Gastroesophageal sphincter (tissue), 4 donors: Measurements from ENCODE around the gene OSBPL1A. TPM values are rescaled to one million over a fixed set of nuclear protein-coding genes. Genes with fewer than 3 reads are reported as not detected.
A peak's percentile ranks its signal among the peaks of the same experiment; 100 is the strongest.

Source experiments
- ATAC-seq: fragments of 150-250 bp; one replicate; pipeline ENCODE4 v1.9.1; 2016; ENCODE audit warnings: mild to moderate bottlenecking, moderate library complexity
- H3K27ac ChIP-seq, 4 donors: fragments of 200-600 bp; sonication (generic) in 3 of 4; 1 replicate in 3 of 4; 2 replicates in 1 of 4; pipeline ENCODE4 v1.5.1; 2016 to 2019
- H3K27me3 ChIP-seq: fragments of 200-600 bp; sonication (generic); one replicate; pipeline ENCODE4 v1.5.1; 2019
- H3K36me3 ChIP-seq, 2 donors: fragments of 200-600 bp; sonication (generic); one replicate each; pipeline ENCODE4 v1.5.1; 2019; ENCODE audit warnings: control low read depth in 1 of 2
- H3K4me1 ChIP-seq, 3 donors: fragments of 200-600 bp; sonication (generic); 1 replicate in 2 of 3; 2 replicates in 1 of 3; pipeline ENCODE4 v1.5.1; 2016 to 2019; ENCODE audit warnings: control low read depth in 2 of 3
- H3K4me3 ChIP-seq, 2 donors: fragments of 200-600 bp; sonication (generic); one replicate each; pipeline ENCODE4 v1.5.1; 2019; ENCODE audit warnings: mild to moderate bottlenecking in 1 of 2, moderate library complexity in 1 of 2
- H3K9me3 ChIP-seq, 3 donors: fragments of 200-600 bp; sonication (generic); one replicate each; pipeline ENCODE4 v1.5.1; 2017 to 2019; ENCODE audit warnings: control low read depth in 2 of 3
- CTCF ChIP-seq, 4 experiments: fragments of 200-600 bp in 2 of 4; fragments of 450-650 bp in 2 of 4; sonication (generic) in 1 of 4; IDR thresholded peaks; one replicate each; pipeline ENCODE4 v1.5.1; 2017 to 2019; ENCODE audit warnings: antibody characterized with exemption in 4 of 4, mild to moderate bottlenecking in 2 of 4, moderate library complexity in 2 of 4
- EP300 ChIP-seq: sonication (generic); formaldehyde crosslinking; IDR thresholded peaks from one replicate; pipeline ENCODE4 v1.6.1; 2017; ENCODE audit warnings: antibody characterized with exemption, mild to moderate bottlenecking
- POLR2A ChIP-seq, 2 donors: fragments of 450-650 bp; IDR thresholded peaks; one replicate each; pipeline ENCODE4 v1.6.1; 2017; ENCODE audit warnings: antibody characterized with exemption in 2 of 2, mild to moderate bottlenecking in 2 of 2, moderate library complexity in 1 of 2
- POLR2AphosphoS5 ChIP-seq: sonication (generic); formaldehyde crosslinking; IDR thresholded peaks from one replicate; pipeline ENCODE4 v1.6.1; 2017; ENCODE audit warnings: antibody characterized with exemption
- WGBS, 2 donors: methylation state at CpG; one replicate each; pipeline ENCODE4 v1.1.5; 2018; ENCODE audit warnings: low coverage in 1 of 2; 5-methylcytosine and 5-hydroxymethylcytosine counted together
- total RNA-seq, 4 donors: library from RNA; depleted of rRNA; stranded (reverse); fragments of >200 nt; gene quantifications; one replicate each; pipeline ENCODE4 v1.1.0, GENCODE V29; 2016

The OSBPL1A gene
- total RNA-seq, 4 donors from 2014 or later = 97.1 to 120 (median 116) TPM

- no peak overlapping the region for H3K4me3 ChIP-seq
- ATAC-seq = no peak
- TF ChIP-seq EP300 = no peak
- TF ChIP-seq CTCF (IDR thresholded peaks at IDR 0.05) = no peak
- no peak for TF ChIP-seq POLR2A (IDR thresholded peaks at IDR 0.05)
- TF ChIP-seq POLR2AphosphoS5 = no peak
- no peaks in the 10 kb centered on the region for H3K36me3 ChIP-seq
- H3K9me3 ChIP-seq = no peaks in the 10 kb centered on the region
- 92 to 97% methylated on average over 2 to 3 of the region's 3 CpGs for WGBS, 2 donors
- H3K4me1 ChIP-seq = peaks cover 0 to 6% (median 5%) of the 10 kb centered on the region in 3 donors
- no peaks in the 10 kb centered on the region for H3K27me3 ChIP-seq
- H3K27ac ChIP-seq = no peak overlapping the region
These were observed 71.4 kb downstream of the OSBPL1A start for GRCh38 chr18:24326211-24326610.

GRCh38 chr18:24322584-24323136 is 75.0 kb downstream of the OSBPL1A start:
- H3K4me1 ChIP-seq = peaks cover 0 to 6% (median 5%) of the 10 kb centered on the region in 3 donors
- no peak for ATAC-seq
- H3K9me3 ChIP-seq = no peaks in the 10 kb centered on the region
- TF ChIP-seq POLR2AphosphoS5 = no peak
- no peak for TF ChIP-seq EP300
- TF ChIP-seq POLR2A (IDR thresholded peaks at IDR 0.05) = no peak
- no peak for TF ChIP-seq CTCF (IDR thresholded peaks at IDR 0.05)
- H3K4me3 ChIP-seq = no peak overlapping the region
- no peaks in the 10 kb centered on the region for H3K36me3 ChIP-seq
- H3K27ac ChIP-seq = peak overlapping the region in 1 of 4 donors; percentile 17
- H3K27me3 ChIP-seq = no peaks in the 10 kb centered on the region

GRCh38 chr18:24321071-24321470 is 76.6 kb downstream of the OSBPL1A start:
- Histone ChIP-seq H3K4me3 (no peak overlapping the region), H3K36me3 (no peaks in the 10 kb centered on the region), H3K27ac (no peak overlapping the region), H3K4me1 (peaks cover 0 to 6% (median 5%) of the 10 kb centered on the region in 3 donors), H3K27me3 (no peaks in the 10 kb centered on the region), H3K9me3 (no peaks in the 10 kb centered on the region)
- no peak for TF ChIP-seq CTCF (IDR thresholded peaks at IDR 0.05)
- no peak for TF ChIP-seq POLR2AphosphoS5
- no peak for TF ChIP-seq POLR2A (IDR thresholded peaks at IDR 0.05)
- TF ChIP-seq EP300 = no peak
- ATAC-seq = no peak
- 100% methylated on average over 1 of the region's 1 CpG; no CpG with 5 or more reads in 1 of the 2 donors for WGBS, 2 donors

- TF ChIP-seq POLR2AphosphoS5 = no peak
- no peak for TF ChIP-seq POLR2A (IDR thresholded peaks at IDR 0.05)
- no peak for TF ChIP-seq CTCF (IDR thresholded peaks at IDR 0.05)
- no peak for TF ChIP-seq EP300
- 44 to 69% methylated on average over 2 to 5 of the region's 5 CpGs for WGBS, 2 donors
- Histone ChIP-seq H3K36me3 (no peaks in the 10 kb centered on the region), H3K4me3 (no peak overlapping the region), H3K27ac (no peak overlapping the region), H3K9me3 (no peaks in the 10 kb centered on the region), H3K27me3 (no peaks in the 10 kb centered on the region), H3K4me1 (peaks cover 0 to 6% (median 5%) of the 10 kb centered on the region in 3 donors)
- no peak for ATAC-seq
These were observed 77.9 kb downstream of the OSBPL1A start for GRCh38 chr18:24319757-24320156.

GRCh38 chr18:24317370-24317769 is 80.3 kb downstream of the OSBPL1A start:
- H3K27ac ChIP-seq = no peak overlapping the region
- H3K9me3 ChIP-seq = no peaks in the 10 kb centered on the region
- no peak overlapping the region for H3K4me3 ChIP-seq
- TF ChIP-seq POLR2A (IDR thresholded peaks at IDR 0.05) = no peak
- TF ChIP-seq POLR2AphosphoS5 = no peak
- no peak for TF ChIP-seq CTCF (IDR thresholded peaks at IDR 0.05)
- TF ChIP-seq EP300 = no peak
- peaks cover 0 to 12% of the 10 kb centered on the region in 2 donors for H3K36me3 ChIP-seq
- ATAC-seq = no peak
- peaks cover 0 to 2% (median under 1%) of the 10 kb centered on the region in 3 donors for H3K4me1 ChIP-seq
- H3K27me3 ChIP-seq = no peaks in the 10 kb centered on the region
